Non-pigmented ciliary epithelial cell (primary cell): Measurements from ENCODE around the gene ZNF574.

Experiments
- DNase-seq: peaks from one replicate; pipeline ENCODE4 v3.0.0-alpha.2; 2010; ENCODE audit warnings: low read depth

Gene ZNF574

GRCh38 chr19:42129399-42130253 lies 53.7 kb downstream of the ZNF574 start:
- DNase-seq: no peak

GRCh38 chr19:42130254-42130573 lies 54.2 kb downstream of the ZNF574 start:
- DNase-seq: no peak
